ENCODE data around the gene MED16.

The MED16 gene

GRCh38 chr19:897442-898039, 4.6 kb upstream of the MED16 start:
- Histone ChIP-seq H2BK5ac (ENCODE audit: low read depth, low read length, poor library complexity, severe bottlenecking) (no peak overlapping the region), H3K4me3 (ENCODE audit: insufficient read depth in 1 of 2, low read depth in 1 of 2, low read length in 2 of 2) (no peak overlapping the region), H3K9me3 (ENCODE audit: control insufficient read depth, low read length) (no peaks in the 10 kb centered on the region), H2AFZ (ENCODE audit: low read depth, low read length) (no peak overlapping the region), H2BK15ac (ENCODE audit: low read depth, poor library complexity, severe bottlenecking) (no peak overlapping the region), H3K4me1 (ENCODE audit: control insufficient read depth, insufficient read depth, low read depth, low read length) (peaks cover 12% of the 10 kb centered on the region), H3K4me2 (ENCODE audit: low read length, poor library complexity, severe bottlenecking) (no peak overlapping the region), H3K18ac (ENCODE audit: low read depth in 1 of 2, low read length in 2 of 2) (no peak overlapping the region), H4K91ac (ENCODE audit: low read length) (no peak overlapping the region), H3K4ac (ENCODE audit: low read depth in 1 of 2, low read length in 2 of 2) (no peak overlapping the region), H3K36me3 (ENCODE audit: control insufficient read depth in 1 of 2, insufficient read depth in 2 of 2, low read depth in 1 of 2, low read length in 2 of 2) (peaks cover 26 to 62% of the 10 kb centered on the region in 2 experiments), H3K27ac (ENCODE audit: low read length, poor library complexity, severe bottlenecking) (no peak overlapping the region), H3K9ac (ENCODE audit: low read length) (no peak overlapping the region), H2AK5ac (ENCODE audit: low read length, severe bottlenecking) (no peak overlapping the region), H3K14ac (ENCODE audit: low read length in 2 of 2) (no peak overlapping the region), H3K79me1 (replicated peaks; ENCODE audit: low read length, poor library complexity, severe bottlenecking) (peaks cover 31% of the 10 kb centered on the region), H3K23ac (ENCODE audit: low read length in 2 of 2) (no peak overlapping the region), H2BK120ac (ENCODE audit: low read depth, low read length) (no peak overlapping the region), H3K27me3 (ENCODE audit: control insufficient read depth in 1 of 2, insufficient read depth in 1 of 2, low read length in 2 of 2) (no peaks in the 10 kb centered on the region), H4K8ac (ENCODE audit: low read length) (no peak overlapping the region), H2BK12ac (ENCODE audit: low read length in 2 of 2) (no peak overlapping the region)
- 92% methylated on average over 24 of the region's 26 CpGs for WGBS
- no peak for DNase-seq

GRCh38 chr19:896999-897398, 4.0 kb upstream of the MED16 start:
- Histone ChIP-seq H4K91ac (ENCODE audit: low read length) (no peak overlapping the region), H3K79me1 (replicated peaks; ENCODE audit: low read length, poor library complexity, severe bottlenecking) (peaks cover 33% of the 10 kb centered on the region), H3K18ac (ENCODE audit: low read depth in 1 of 2, low read length in 2 of 2) (no peak overlapping the region), H2AFZ (ENCODE audit: low read depth, low read length) (no peak overlapping the region), H3K4me2 (ENCODE audit: low read length, poor library complexity, severe bottlenecking) (no peak overlapping the region), H3K4me3 (ENCODE audit: insufficient read depth in 1 of 2, low read depth in 1 of 2, low read length in 2 of 2) (no peak overlapping the region), H3K4ac (ENCODE audit: low read depth in 1 of 2, low read length in 2 of 2) (no peak overlapping the region), H3K4me1 (ENCODE audit: control insufficient read depth, insufficient read depth, low read depth, low read length) (peaks cover 14% of the 10 kb centered on the region), H2BK12ac (ENCODE audit: low read length in 2 of 2) (no peak overlapping the region), H3K14ac (ENCODE audit: low read length in 2 of 2) (no peak overlapping the region), H2AK5ac (ENCODE audit: low read length, severe bottlenecking) (no peak overlapping the region), H2BK15ac (ENCODE audit: low read depth, poor library complexity, severe bottlenecking) (no peak overlapping the region), H3K9ac (ENCODE audit: low read length) (no peak overlapping the region), H3K23ac (ENCODE audit: low read length in 2 of 2) (no peak overlapping the region), H3K36me3 (ENCODE audit: control insufficient read depth in 1 of 2, insufficient read depth in 2 of 2, low read depth in 1 of 2, low read length in 2 of 2) (peaks cover 26 to 61% of the 10 kb centered on the region in 2 experiments), H4K8ac (ENCODE audit: low read length) (no peak overlapping the region), H2BK120ac (ENCODE audit: low read depth, low read length) (no peak overlapping the region), H3K9me3 (ENCODE audit: control insufficient read depth, low read length) (no peaks in the 10 kb centered on the region), H3K27ac (ENCODE audit: low read length, poor library complexity, severe bottlenecking) (no peak overlapping the region), H3K27me3 (ENCODE audit: control insufficient read depth in 1 of 2, insufficient read depth in 1 of 2, low read length in 2 of 2) (no peaks in the 10 kb centered on the region), H2BK5ac (ENCODE audit: low read depth, low read length, poor library complexity, severe bottlenecking) (no peak overlapping the region)
- DNase-seq = no peak
- WGBS = 89% methylated on average over 11 of the region's 11 CpGs

- Histone ChIP-seq H3K4ac (ENCODE audit: low read depth in 1 of 2, low read length in 2 of 2) (no peak overlapping the region), H2AK5ac (ENCODE audit: low read length, severe bottlenecking) (no peak overlapping the region), H4K8ac (ENCODE audit: low read length) (no peak overlapping the region), H3K9ac (ENCODE audit: low read length) (no peak overlapping the region), H2BK120ac (ENCODE audit: low read depth, low read length) (no peak overlapping the region), H3K27ac (ENCODE audit: low read length, poor library complexity, severe bottlenecking) (no peak overlapping the region), H2BK12ac (ENCODE audit: low read length in 2 of 2) (no peak overlapping the region), H3K18ac (ENCODE audit: low read depth in 1 of 2, low read length in 2 of 2) (no peak overlapping the region), H3K36me3 (ENCODE audit: control insufficient read depth in 1 of 2, insufficient read depth in 2 of 2, low read depth in 1 of 2, low read length in 2 of 2) (peaks cover 26 to 55% of the 10 kb centered on the region in 2 experiments), H3K4me3 (ENCODE audit: insufficient read depth in 1 of 2, low read depth in 1 of 2, low read length in 2 of 2) (no peak overlapping the region), H3K4me2 (ENCODE audit: low read length, poor library complexity, severe bottlenecking) (no peak overlapping the region), H3K79me1 (replicated peaks; ENCODE audit: low read length, poor library complexity, severe bottlenecking) (peaks cover 29% of the 10 kb centered on the region), H2AFZ (ENCODE audit: low read depth, low read length) (no peak overlapping the region), H3K23ac (ENCODE audit: low read length in 2 of 2) (no peak overlapping the region), H3K14ac (ENCODE audit: low read length in 2 of 2) (no peak overlapping the region), H2BK5ac (ENCODE audit: low read depth, low read length, poor library complexity, severe bottlenecking) (no peak overlapping the region), H4K91ac (ENCODE audit: low read length) (no peak overlapping the region), H2BK15ac (ENCODE audit: low read depth, poor library complexity, severe bottlenecking) (no peak overlapping the region), H3K9me3 (ENCODE audit: control insufficient read depth, low read length) (no peaks in the 10 kb centered on the region), H3K4me1 (ENCODE audit: control insufficient read depth, insufficient read depth, low read depth, low read length) (peaks cover 14% of the 10 kb centered on the region), H3K27me3 (ENCODE audit: control insufficient read depth in 1 of 2, insufficient read depth in 1 of 2, low read length in 2 of 2) (no peaks in the 10 kb centered on the region)
- no peak for DNase-seq
- WGBS = 98% methylated on average over 9 of the region's 10 CpGs
These were observed 3.4 kb upstream of the MED16 start for GRCh38 chr19:896434-896833.

DNA sequence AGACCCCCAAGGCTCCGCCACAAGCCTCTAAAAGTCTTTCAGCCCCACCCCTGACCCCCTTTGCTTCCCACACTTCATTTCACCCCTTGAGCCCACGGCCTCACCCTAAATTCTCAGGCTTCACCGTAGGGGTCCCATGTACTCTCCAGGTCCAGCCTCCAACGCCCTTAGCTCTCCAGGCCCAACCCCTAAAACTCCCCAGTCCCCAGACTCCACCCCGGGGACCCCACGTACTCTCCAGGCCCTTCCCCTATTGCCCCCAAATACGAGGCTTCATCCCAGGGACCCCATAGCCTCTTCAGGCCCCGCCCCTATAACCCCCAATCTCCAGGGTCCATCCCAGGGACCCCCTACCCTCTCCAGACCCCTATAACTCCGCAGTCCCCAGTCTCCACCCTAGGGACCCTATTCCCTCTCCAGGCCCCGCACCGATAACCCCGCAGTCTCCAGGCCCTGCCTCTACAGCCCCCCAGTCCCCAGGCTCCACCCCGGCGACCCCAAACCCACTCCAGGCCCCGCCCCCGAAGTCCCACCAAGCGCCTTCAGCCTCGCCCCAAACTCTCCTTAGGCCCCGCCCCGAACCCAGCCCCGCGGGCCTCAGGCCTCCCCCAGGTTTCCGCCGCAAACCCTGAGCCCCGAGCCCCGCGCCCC, 619 bp downstream of the MED16 start:
- WGBS = 15% methylated on average over 10 of the region's 27 CpGs
- H3K23ac ChIP-seq (ENCODE audit: low read length in 2 of 2) = no peak overlapping the region

More for the DNA sequence above, 619 bp downstream of the MED16 start:
- H3K27ac ChIP-seq (ENCODE audit: low read length, poor library complexity, severe bottlenecking) = no peak overlapping the region
- peaks cover 31% of the 10 kb centered on the region for H3K79me1 ChIP-seq (replicated peaks; ENCODE audit: low read length, poor library complexity, severe bottlenecking)
- no peaks in the 10 kb centered on the region for H3K9me3 ChIP-seq (ENCODE audit: control insufficient read depth, low read length)
- H2BK5ac ChIP-seq (ENCODE audit: low read depth, low read length, poor library complexity, severe bottlenecking) = no peak overlapping the region
- peak overlapping the region; percentile 78 for H2AK5ac ChIP-seq (ENCODE audit: low read length, severe bottlenecking)
- DNase-seq = no peak
- peak overlapping the region; percentile 66 for H4K8ac ChIP-seq (ENCODE audit: low read length)
- peaks cover 35 to 54% of the 10 kb centered on the region in 2 experiments for H3K36me3 ChIP-seq (ENCODE audit: control insufficient read depth in 1 of 2, insufficient read depth in 2 of 2, low read depth in 1 of 2, low read length in 2 of 2)
- H2BK12ac ChIP-seq (ENCODE audit: low read length in 2 of 2) = peak overlapping the region in 1 of 2 experiments; percentile 15
- H3K27me3 ChIP-seq (ENCODE audit: control insufficient read depth in 1 of 2, insufficient read depth in 1 of 2, low read length in 2 of 2) = no peaks in the 10 kb centered on the region
- peak overlapping the region in 1 of 2 experiments; percentile 83 for H3K14ac ChIP-seq (ENCODE audit: low read length in 2 of 2)
- H3K4me3 ChIP-seq (ENCODE audit: insufficient read depth in 1 of 2, low read depth in 1 of 2, low read length in 2 of 2) = peak overlapping the region; percentile 83 to 99
- H4K91ac ChIP-seq (ENCODE audit: low read length) = peak overlapping the region; percentile 76
- peak overlapping the region; percentile 85 for H3K9ac ChIP-seq (ENCODE audit: low read length)
- H2BK120ac ChIP-seq (ENCODE audit: low read depth, low read length) = peak overlapping the region; percentile 89
- H3K4me2 ChIP-seq (ENCODE audit: low read length, poor library complexity, severe bottlenecking) = peak overlapping the region; percentile 55
- H3K4ac ChIP-seq (ENCODE audit: low read depth in 1 of 2, low read length in 2 of 2) = peak overlapping the region in 1 of 2 experiments; percentile 68
- peaks cover 6% of the 10 kb centered on the region for H3K4me1 ChIP-seq (ENCODE audit: control insufficient read depth, insufficient read depth, low read depth, low read length)
- peak overlapping the region; percentile 37 to 55 for H3K18ac ChIP-seq (ENCODE audit: low read depth in 1 of 2, low read length in 2 of 2)
- H2AFZ ChIP-seq (ENCODE audit: low read depth, low read length) = peak overlapping the region; percentile 31
- H2BK15ac ChIP-seq (ENCODE audit: low read depth, poor library complexity, severe bottlenecking) = peak overlapping the region; percentile 65

Data from mesenchymal stem cell (in vitro differentiated cells and primary cell).